Lower leg skin (tissue), 4 donors: ENCODE data around the gene PAFAH1B2. TPM values are rescaled to one million over a fixed set of nuclear protein-coding genes. Genes with fewer than 3 reads are reported as not detected.

Experiments used
- DNase-seq, 2 donors: peaks; one replicate each; pipeline ENCODE4 v3.0.0-alpha.2; 2019; ENCODE audit warnings: low spot score in 2 of 2
- H3K4me3 ChIP-seq: fragments of 200-600 bp; sonication (generic); 2 replicates; pipeline ENCODE4 v1.5.1; 2017; ENCODE audit warnings: mild to moderate bottlenecking, low read depth; ENCODE audit not compliant: poor library complexity, severe bottlenecking
- POLR2A ChIP-seq, 2 donors: fragments of 450-650 bp; IDR thresholded peaks; one replicate each; pipeline ENCODE4 v1.6.1; 2016 to 2017; ENCODE audit warnings: antibody characterized with exemption in 2 of 2, mild to moderate bottlenecking in 1 of 2, moderate library complexity in 1 of 2
- WGBS, 2 donors: methylation state at CpG; one replicate each; pipeline ENCODE4 v1.1.5; 2018; 5-methylcytosine and 5-hydroxymethylcytosine counted together
- intact Hi-C: fragments of 100-400 bp; cut with DNase I; formaldehyde crosslinking; loops from one replicate; pipeline ENCODE4 v1.15.0; 2023; ENCODE audit warnings: low total_unique reads
- total RNA-seq, 4 donors: library from RNA; depleted of rRNA; stranded (reverse); fragments of >200 nt; gene quantifications; one replicate each; pipeline ENCODE4 v1.1.0, GENCODE V29; 2016
- TF ChIP-seq, protein P1 (sequence below), 3 donors: fragments of 450-650 bp; IDR thresholded peaks; one replicate each; pipeline ENCODE4 v1.5.1; 2016; ENCODE audit warnings: antibody characterized with exemption in 3 of 3, mild to moderate bottlenecking in 3 of 3, moderate library complexity in 2 of 3

Gene PAFAH1B2
- total RNA-seq, 4 donors from 2014 or later, result 49.1 to 72.4 (median 62.5) TPM

DNA sequence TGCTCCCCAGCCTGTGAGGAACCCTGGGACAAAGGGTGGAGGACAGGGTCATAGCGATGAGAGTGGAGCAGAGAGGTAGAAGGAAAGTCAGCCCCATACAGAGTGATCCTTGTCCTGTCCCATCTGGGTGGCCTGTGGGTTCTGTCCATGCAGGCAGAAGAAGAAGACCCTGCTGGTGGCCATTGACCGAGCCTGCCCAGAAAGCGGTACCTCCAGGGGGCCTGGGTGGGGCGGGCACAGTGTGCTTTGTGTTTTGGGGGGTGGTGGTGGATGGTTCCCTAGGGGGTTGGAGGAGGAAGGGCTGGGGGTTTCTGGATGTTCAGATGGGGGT, 42.3 kb downstream of the PAFAH1B2 start:
- 98 to 100% methylated on average over 4 of the region's 4 CpGs for WGBS, 2 donors
- H3K4me3 ChIP-seq, result no peak overlapping the region
- TF ChIP-seq, protein P1, sequence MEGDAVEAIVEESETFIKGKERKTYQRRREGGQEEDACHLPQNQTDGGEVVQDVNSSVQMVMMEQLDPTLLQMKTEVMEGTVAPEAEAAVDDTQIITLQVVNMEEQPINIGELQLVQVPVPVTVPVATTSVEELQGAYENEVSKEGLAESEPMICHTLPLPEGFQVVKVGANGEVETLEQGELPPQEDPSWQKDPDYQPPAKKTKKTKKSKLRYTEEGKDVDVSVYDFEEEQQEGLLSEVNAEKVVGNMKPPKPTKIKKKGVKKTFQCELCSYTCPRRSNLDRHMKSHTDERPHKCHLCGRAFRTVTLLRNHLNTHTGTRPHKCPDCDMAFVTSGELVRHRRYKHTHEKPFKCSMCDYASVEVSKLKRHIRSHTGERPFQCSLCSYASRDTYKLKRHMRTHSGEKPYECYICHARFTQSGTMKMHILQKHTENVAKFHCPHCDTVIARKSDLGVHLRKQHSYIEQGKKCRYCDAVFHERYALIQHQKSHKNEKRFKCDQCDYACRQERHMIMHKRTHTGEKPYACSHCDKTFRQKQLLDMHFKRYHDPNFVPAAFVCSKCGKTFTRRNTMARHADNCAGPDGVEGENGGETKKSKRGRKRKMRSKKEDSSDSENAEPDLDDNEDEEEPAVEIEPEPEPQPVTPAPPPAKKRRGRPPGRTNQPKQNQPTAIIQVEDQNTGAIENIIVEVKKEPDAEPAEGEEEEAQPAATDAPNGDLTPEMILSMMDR (IDR thresholded peaks at IDR 0.05), result no peak
- no peak for TF ChIP-seq POLR2A (IDR thresholded peaks at IDR 0.05)
- intact Hi-C loops, result no loop called here
- peak in 1 of 2 donors; percentile 70 for DNase-seq

DNA sequence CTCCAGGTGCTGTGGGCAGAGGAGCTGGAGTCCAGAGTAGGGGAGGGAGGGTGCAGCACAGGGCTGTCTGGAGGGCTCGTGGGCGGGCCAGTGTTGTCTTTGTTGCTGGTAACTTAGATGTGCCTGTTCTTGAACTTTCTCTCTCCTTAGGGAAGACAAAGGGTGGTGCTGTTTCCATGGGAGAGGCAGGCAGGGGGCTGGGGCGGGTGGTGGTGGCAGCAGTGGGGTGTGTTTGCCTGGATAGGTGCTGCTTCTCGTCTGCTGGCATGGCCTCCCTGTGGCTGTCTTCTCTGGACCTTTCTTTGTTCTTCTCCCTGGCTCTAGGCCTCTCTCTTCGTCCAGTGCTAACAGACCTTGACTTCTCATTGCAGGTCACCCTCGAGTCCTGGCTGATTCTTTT, 42.9 kb downstream of the PAFAH1B2 start:
- intact Hi-C loops, result no loop called here
- no peak for TF ChIP-seq POLR2A (IDR thresholded peaks at IDR 0.05)
- TF ChIP-seq, protein P1 (IDR thresholded peaks at IDR 0.05), result no peak
- WGBS, 2 donors, result 76 to 79% methylated on average over 6 of the region's 6 CpGs
- DNase-seq, result peak in 1 of 2 donors; percentile 70
- no peak overlapping the region for H3K4me3 ChIP-seq

DNA sequence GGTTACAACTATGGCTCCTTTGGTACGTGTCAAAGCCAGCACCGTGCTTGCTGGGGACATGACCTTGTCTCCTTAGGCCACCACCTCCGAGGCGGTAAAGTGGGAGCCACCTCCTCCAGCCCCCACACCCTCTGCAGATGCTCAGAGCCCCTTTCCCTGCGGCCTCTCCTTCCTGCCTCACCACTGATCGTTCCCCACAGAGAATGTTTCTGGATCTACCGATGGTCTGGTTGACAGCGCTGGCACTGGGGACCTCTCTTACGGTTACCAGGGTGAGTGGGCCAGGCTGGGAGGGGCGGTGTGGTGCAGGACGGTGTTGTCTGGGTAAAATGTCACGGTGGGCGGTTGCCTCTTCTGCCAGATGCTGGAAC, 43.3 kb downstream of the PAFAH1B2 start:
- WGBS, 2 donors, result 89% methylated on average over 13 of the region's 13 CpGs
- DNase-seq, result peak in 1 of 2 donors; percentile 83
- TF ChIP-seq, protein P1 (IDR thresholded peaks at IDR 0.05), result no peak
- no peak for TF ChIP-seq POLR2A (IDR thresholded peaks at IDR 0.05)
- intact Hi-C loops, result no loop called here
- H3K4me3 ChIP-seq, result no peak overlapping the region

DNA sequence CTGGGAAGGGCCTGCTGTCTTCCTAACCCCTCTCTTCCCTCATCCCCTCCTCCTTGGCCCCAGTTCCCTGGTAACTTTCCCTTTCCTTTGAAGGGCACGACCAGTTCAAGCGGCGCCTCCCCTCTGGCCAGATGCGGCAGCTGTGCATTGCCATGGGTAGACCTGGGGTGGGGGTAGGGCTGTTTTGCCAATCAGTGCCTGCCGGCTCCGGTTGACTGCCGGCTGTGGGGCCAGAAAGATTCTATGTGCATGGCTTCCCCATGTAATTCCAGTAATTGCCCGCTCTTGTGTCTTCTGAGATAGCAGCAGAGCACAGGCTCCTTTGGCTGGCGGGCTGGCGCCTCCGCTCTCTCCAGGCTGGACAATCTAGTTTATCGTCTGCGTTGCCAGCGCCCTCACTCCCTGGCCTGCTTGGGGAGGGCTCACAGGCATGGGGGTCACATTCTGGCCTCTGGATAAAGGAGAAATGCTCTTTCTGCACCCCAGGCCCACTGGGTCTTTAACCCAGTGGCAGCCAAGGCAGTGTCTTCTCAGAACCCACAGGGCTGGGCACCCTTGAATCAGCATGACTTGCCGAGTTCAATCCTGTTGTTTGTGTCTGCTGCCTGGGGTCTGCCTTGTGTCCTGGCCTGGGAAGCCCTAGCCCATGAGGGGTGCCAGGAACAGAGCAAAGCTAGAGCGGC, 43.9 kb downstream of the PAFAH1B2 start:
- TF ChIP-seq, protein P1 (IDR thresholded peaks at IDR 0.05), result no peak
- no peak for TF ChIP-seq POLR2A (IDR thresholded peaks at IDR 0.05)
- no peak overlapping the region for H3K4me3 ChIP-seq
- DNase-seq, result peak in 1 of 2 donors; percentile 74
- intact Hi-C loops, result no loop called here
- 91 to 94% methylated on average over 16 of the region's 16 CpGs for WGBS, 2 donors

DNA sequence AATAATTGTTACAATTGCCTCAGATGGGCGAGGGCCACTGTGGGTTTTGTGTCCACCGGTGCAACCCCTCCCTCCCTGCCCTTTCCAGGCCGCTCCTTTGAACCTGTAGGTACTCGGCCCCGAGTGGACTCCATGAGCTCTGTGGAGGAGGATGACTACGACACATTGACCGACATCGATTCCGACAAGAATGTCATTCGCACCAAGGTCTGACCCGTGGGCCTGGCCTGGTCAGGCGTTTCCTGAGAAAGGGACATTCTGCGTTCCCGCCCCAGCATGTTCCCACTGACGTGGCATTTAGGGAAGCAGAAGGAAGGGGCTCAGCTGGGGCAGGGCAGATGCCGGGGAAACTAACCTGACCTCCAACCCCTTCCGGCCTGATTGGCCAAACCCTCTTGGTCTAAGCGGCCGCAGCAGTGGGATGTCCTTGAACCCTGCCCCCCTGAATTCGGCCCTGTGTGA, 44.6 kb downstream of the PAFAH1B2 start:
- WGBS, 2 donors, result 85 to 87% methylated on average over 20 of the region's 20 CpGs
- DNase-seq, result peak in 1 of 2 donors; percentile 87
- TF ChIP-seq, protein P1 (IDR thresholded peaks at IDR 0.05), result no peak
- TF ChIP-seq POLR2A (IDR thresholded peaks at IDR 0.05), result no peak
- no peak overlapping the region for H3K4me3 ChIP-seq
- intact Hi-C loops, result no loop called here
